Mesothelial cell of epicardium (in vitro differentiated cells): ENCODE measurements around the gene TRIM17. TPM values are rescaled to one million over a fixed set of nuclear protein-coding genes. Genes with fewer than 3 reads are reported as not detected.
A peak's percentile ranks its signal among the peaks of the same experiment; 100 is the strongest.

ENCODE experiments used
- DNase-seq, 2 experiments: peaks; one replicate each; pipeline ENCODE4 v3.0.0; 2021; ENCODE audit warnings: low spot score in 2 of 2; ENCODE audit not compliant: unreplicated experiment in 2 of 2
- H3K27ac Mint-ChIP-seq: 2 replicates; pipeline ENCODE4 v1.8.0; 2021; ENCODE audit warnings: mixed read lengths
- H3K27me3 Mint-ChIP-seq: 2 replicates; pipeline ENCODE4 v1.8.0; 2021; ENCODE audit warnings: low read depth, mixed read lengths
- H3K36me3 Mint-ChIP-seq: 2 replicates; pipeline ENCODE4 v1.8.0; 2021; ENCODE audit warnings: mixed read lengths
- H3K4me1 Mint-ChIP-seq: 2 replicates; pipeline ENCODE4 v1.8.0; 2021; ENCODE audit warnings: mixed read lengths
- H3K4me3 Mint-ChIP-seq: 2 replicates; pipeline ENCODE4 v1.8.0; 2021; ENCODE audit warnings: mild to moderate bottlenecking, moderate library complexity, mixed read lengths
- H3K9me3 Mint-ChIP-seq: 2 replicates; pipeline ENCODE4 v1.8.0; 2021; ENCODE audit warnings: mixed read lengths
- CTCF ChIP-seq: fragments of 200-600 bp; sonication (generic); IDR thresholded peaks from one replicate; pipeline ENCODE4 v1.5.0; 2021; ENCODE audit warnings: antibody characterized with exemption; ENCODE audit not compliant: unreplicated experiment
- total RNA-seq: library from RNA; stranded (reverse); gene quantifications from 3 replicates; pipeline ENCODE4 v1.2.1, GENCODE V29; 2021

TRIM17 gene
- total RNA-seq, 1 donor from 2014 or later: 30.6 TPM

DNA sequence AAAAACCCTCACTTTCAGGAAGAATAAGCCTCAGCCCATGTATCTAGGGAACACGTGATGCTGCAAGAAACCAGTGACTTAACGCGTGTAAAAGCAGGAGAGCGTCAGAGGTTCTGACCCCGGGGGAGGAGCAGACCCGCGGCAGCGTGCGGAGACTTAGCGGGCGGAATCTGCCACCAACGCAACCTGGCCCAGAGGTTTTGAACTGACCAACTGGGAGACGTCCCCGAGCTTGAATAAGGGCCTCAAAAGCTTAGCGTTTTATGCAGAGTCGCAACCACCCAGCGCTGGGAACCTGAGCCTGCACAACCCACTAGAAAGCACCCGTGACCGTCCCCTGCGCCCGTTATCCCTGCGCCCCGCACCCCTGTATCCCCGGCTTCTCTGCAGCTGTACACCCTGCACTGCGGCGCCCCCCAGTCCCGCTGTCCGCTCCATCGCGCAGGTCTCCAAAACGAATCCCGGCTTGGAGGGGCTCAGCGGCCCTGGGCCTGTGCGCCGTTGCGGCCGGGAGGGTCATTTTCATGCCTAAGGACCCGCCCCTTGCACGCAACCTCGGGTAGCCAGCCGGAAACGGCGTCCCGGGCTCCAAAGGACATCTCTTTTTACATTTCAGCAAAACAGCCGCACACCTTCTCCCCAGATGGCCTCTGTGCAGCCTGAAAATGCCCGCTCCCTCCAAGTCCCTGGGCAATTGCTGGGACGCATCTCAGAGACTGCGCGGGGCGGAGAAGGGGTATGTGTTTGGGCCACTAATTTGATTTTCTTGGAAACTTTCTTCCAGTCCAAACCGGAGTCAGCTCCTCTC is 29.4 kb upstream of the TRIM17 start:
- no peak for TF ChIP-seq CTCF
- Mint-ChIP-seq H3K9me3 (no peaks in the 10 kb centered on the region), H3K27ac (peak overlapping the region; percentile 37), H3K4me3 (peak overlapping the region; percentile 72), H3K27me3 (peaks cover 16% of the 10 kb centered on the region), H3K36me3 (no peaks in the 10 kb centered on the region), H3K4me1 (peaks cover 19% of the 10 kb centered on the region)
- peak in 1 of 2 experiments; percentile 47 for DNase-seq

DNA sequence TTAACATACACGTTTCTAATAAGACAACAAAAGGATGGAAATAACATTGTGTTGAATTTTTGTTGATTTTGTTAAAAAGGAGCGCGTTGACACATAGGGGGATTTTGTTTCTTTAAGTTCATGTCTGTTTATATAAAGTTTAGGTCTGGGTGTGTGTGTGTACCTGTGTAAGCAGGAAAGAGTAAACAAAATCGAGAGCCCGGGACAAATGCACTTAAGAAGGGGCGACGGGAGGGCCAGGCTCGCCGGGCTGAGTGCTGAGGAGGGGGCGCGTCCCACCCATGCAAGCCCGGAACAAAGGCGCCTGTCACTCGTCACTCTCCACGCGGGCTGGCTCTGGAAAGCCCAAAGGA is 28.8 kb upstream of the TRIM17 start:
- Mint-ChIP-seq H3K27ac (peak overlapping the region; percentile 37), H3K4me1 (peaks cover 19% of the 10 kb centered on the region), H3K9me3 (no peaks in the 10 kb centered on the region), H3K36me3 (no peaks in the 10 kb centered on the region), H3K4me3 (peak overlapping the region; percentile 72), H3K27me3 (peaks cover 16% of the 10 kb centered on the region)
- DNase-seq: no peak
- TF ChIP-seq CTCF: no peak

- no peak for DNase-seq
- Mint-ChIP-seq H3K36me3 (no peaks in the 10 kb centered on the region), H3K9me3 (no peaks in the 10 kb centered on the region), H3K4me1 (peaks cover 23% of the 10 kb centered on the region), H3K27ac (no peak overlapping the region), H3K27me3 (peaks cover 16% of the 10 kb centered on the region), H3K4me3 (no peak overlapping the region)
- no peak for TF ChIP-seq CTCF
Observed at GRCh38 chr1:228443395-228443794, 26.7 kb upstream of the TRIM17 start.

- TF ChIP-seq CTCF: no peak
- Mint-ChIP-seq H3K27me3 (peaks cover 14% of the 10 kb centered on the region), H3K27ac (no peak overlapping the region), H3K4me1 (peaks cover 14% of the 10 kb centered on the region), H3K4me3 (no peak overlapping the region), H3K9me3 (no peaks in the 10 kb centered on the region), H3K36me3 (no peaks in the 10 kb centered on the region)
- no peak for DNase-seq
Observed at GRCh38 chr1:228440761-228441500, 24.3 kb upstream of the TRIM17 start.

DNA sequence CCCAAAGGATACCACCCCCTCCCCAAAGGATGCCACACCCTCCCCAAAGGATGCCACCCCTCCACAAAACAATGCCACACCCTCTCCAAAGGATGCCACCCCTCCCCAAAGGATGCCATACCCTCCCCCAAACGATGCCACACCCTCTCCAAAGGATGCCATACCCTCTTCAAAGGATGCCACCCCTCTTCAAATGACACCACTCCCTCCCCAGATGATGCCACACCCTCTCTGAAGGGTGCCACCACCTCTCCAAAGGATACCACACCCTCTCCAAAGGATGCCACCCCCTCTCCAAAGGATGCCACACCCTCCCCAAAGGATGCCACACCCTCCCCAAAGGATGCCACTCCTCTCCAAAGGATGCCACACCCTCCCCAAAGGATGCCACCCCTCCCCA is 21.6 kb upstream of the TRIM17 start:
- Mint-ChIP-seq H3K9me3 (no peaks in the 10 kb centered on the region), H3K27me3 (peaks cover 1% of the 10 kb centered on the region), H3K36me3 (no peaks in the 10 kb centered on the region), H3K4me1 (peaks cover 7% of the 10 kb centered on the region), H3K27ac (no peak overlapping the region), H3K4me3 (no peak overlapping the region)
- no peak for DNase-seq
- no peak for TF ChIP-seq CTCF
